HG03575 (cell line): ENCODE data around the gene NKRF.

Experiments
- ATAC-seq: cut with Tn5 transposase; IDR thresholded peaks from one replicate; pipeline ENCODE4 v1.9.1; 2021; ENCODE audit not compliant: unreplicated experiment, insufficient number of reproducible peaks, low FRiP score; ENCODE audit errors: extremely low read depth

Gene NKRF

GRCh38 chrX:119541188-119541587, 65.0 kb downstream of the NKRF start:
- no peak for ATAC-seq

GRCh38 chrX:119539872-119540271, 66.4 kb downstream of the NKRF start:
- ATAC-seq, result no peak
